ENCODE measurements around the gene TMSB15A.
"Not testable (repeated sequence)": the region's sequence is repeated elsewhere in the genome, so short reads cannot be mapped to it uniquely, and the experiment has no call there.

Gene TMSB15A

DNA sequence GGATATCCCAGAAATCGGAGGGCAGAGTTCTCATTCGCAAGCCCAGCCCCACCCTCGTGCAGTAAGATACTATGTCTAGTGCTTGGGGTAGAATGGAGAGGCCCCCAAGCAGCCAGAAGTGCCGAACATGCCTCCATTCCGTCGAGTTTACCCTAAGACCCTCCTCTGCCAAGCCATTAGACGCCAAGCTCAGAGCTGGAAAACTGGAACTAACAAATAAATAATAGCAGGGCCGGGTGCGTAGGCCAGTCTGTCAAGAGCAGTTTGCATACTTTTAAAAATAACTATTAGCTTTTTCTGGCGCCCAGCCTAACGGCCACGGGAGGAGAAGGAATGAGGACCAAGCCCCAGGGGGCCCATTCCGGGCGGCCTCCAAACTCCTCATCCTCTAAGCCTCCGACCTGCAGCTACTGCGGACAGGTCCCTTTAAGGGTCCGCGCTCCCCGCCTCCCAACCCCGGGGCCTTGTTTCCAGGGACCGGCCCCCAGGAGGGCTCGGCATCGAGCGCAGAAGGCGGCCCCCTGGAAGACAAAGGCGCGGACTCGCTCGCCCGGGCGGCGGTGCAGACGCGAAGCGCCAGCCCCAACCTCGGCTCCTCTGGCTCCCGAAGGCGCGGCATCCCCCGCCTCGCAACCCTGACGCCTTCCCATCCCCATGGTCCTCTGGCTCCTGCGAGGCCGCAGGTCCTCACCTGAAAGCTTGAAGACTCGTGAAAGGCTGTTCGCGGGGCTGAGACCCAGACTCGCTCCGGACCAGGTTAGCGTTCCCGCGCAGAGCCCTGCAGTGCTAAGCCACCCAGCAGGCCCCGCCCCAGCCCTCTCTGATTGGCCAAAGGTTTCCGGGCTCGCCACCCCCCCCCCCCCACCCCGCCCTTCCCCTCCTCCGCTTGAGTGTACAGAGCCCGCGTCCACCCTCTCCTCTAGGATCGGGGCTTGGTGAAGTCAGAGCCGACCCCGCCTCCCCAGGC lies at the start of gene TMSB15A:
TSS of gene TMSB15A (minus strand) at position 765 of the 967 bp plus-strand sequence.
- DNase-seq: peak; percentile 37 to 85 (median 67)
- intact Hi-C loops (cut with DNase I): no loop called here

DNA sequence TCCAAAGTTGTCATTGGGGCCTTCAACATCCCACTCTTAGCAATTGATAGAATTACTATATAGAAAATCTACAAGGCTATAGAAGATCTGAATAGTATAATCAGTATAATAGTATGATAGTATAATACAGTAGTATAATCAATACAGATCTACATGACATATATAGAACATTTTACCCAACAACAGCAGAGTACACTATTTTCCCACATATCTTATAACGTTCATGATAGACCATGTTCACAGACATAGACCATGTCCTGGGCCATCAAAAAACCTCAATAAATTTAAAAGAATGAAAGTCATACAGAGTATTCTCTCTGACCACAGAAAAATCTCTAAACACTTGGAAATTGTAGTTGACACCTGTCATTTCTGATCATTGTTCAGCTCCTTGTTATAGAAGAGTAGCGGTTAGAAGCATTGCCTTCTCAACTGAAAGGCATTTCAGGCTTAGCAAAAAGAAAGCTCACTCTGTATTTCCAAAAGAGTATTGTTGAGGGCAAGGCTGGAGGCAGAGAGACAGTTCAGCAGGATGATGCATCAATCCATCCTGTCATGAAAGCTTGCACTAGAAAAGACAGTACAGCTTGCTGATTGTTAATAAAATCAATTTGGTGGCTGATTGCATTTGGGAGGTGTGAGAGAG lies 44.0 kb upstream of the TMSB15A start:
- no peak for DNase-seq
- intact Hi-C loops (cut with DNase I): no loop called here

DNA sequence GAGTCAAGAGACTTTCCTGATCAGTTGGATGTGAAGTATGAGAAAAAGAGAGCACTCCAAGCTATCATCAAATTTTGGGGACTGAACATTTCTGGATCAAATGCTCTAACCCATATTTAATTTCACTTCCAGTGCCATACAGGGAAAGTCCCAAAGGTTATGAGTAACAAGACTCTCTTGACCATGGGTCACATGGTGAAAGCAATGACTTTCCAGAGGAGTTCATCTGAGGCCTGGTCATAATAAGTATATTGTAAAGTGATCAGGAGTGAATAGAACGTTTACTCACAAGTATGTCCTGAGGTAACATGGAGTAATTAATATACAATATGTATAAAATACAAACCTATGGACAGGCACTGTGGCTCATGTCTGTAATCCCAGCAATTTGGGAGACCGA lies 42.1 kb upstream of the TMSB15A start:
- intact Hi-C loops (cut with DNase I): no loop called here
- no peak for DNase-seq

DNA sequence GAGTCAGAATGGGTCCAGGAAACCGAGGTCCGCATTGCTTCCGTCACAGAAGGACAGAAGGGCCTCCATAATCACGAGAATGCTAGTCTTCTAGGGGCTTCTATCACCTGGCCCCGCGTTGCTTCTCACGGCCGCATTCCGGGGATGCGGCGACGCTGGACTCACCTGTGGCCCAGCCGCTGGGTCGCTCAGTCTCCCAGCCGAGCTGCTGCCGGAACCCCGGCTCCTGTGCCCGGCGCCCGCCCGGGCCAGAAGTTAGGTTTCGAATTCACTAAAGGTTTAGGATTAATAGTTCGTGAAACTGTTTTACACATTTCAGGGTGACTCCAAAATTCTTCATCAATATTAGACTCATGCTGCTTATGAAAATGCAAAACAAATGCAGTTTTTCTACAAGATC lies 31.7 kb upstream of the TMSB15A start:
- DNase-seq: no peak
- intact Hi-C loops (cut with DNase I): no loop called here

DNA sequence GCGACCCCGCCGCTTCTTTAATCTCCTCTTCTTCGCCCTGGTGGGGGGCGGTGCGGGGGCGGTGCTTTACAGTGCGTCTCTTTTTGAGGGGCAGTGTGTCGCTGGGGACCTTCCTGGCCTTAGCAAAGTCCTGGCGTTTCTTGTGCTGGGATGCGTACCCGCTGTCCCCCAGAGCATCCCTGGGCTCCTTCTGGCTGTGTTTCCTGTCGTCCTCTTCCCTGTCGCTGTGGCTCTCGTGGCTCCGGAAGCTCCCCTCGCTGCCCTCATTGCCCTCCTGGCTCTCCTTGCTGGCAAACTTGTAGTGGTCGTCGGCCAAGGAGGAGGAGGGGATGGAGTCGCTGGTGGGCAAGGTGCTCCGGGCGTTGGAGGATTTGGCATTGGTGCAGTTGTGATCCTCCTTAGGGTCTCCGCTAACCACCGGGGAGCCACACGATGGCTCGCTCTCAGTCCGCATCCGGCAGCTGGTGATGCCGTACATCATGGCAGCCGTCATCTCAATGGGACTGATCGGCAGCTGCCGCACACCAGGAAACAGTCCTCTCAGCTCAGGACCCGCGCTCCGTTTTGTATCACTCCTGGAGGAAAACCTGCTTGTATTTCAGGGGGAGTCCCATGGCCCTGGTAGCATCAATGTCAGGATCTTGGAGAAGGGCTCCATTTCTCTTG lies 30.4 kb upstream of the TMSB15A start:
- peak in 11 of 42 donors; percentile 1 to 41 (median 9) for DNase-seq
- intact Hi-C loops (cut with DNase I): no loop called here

DNA sequence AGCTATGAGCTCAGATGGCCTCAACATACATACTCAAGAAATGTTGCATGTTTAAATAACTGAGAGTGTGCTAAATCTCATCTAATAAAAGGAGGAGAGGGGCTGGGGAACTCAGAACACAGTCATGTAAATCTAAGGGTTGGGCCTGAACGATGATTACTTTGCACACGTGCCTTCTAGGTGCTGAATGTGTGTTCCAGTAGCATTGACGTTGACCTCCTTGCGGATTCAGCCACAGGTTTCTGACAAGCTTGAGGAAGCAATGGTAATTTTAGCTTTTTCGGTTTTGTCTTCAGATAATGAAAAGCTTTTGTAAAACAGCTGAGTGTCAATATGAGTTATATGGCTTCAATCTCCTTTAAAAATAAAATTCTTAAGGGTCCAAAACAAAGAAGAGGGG lies 29.6 kb upstream of the TMSB15A start:
- intact Hi-C loops (cut with DNase I); DNase-seq: not testable (repeated sequence)

DNA sequence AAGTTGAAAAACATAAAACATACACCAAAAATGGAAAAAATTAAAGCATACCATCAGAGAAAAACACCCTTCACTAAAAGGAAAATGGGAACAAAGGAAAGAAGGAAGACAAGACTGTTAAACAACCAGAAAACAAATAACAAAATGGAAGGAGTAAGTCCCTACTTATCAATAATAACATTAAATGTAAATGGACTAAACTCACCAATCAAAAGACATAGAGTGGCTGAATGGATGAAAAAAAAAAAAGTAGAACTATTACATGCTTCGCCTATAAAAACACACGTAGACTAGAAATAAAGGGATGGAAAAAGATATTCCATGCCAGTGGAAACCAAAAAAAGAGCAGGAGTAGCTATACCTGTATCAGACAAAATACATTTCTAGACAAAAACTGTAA lies 19.4 kb upstream of the TMSB15A start:
- intact Hi-C loops (cut with DNase I): no loop called here
- no peak for DNase-seq

DNA sequence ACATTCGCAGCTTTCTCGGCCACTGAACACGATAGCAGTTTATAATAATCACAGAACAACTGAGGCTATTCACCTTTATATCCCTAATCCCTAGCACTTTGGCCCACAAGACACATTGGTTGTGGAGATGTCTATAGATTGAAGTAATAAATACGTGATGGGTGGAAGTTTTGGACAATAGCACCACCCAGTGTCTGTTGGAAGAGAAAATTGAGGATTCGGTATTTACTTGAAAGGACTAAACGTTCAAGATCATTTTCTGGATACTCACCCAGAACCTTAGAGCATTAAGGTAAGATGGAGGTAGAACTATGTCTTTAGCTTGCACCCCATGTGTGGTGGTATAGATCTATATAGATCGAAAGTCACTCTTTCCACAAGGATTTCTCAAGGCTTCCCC lies 787 bp upstream of the TMSB15A start:
- DNase-seq: peak in 4 of 42 donors; percentile 1 to 43 (median 13)
- intact Hi-C loops (cut with DNase I): no loop called here

DNA sequence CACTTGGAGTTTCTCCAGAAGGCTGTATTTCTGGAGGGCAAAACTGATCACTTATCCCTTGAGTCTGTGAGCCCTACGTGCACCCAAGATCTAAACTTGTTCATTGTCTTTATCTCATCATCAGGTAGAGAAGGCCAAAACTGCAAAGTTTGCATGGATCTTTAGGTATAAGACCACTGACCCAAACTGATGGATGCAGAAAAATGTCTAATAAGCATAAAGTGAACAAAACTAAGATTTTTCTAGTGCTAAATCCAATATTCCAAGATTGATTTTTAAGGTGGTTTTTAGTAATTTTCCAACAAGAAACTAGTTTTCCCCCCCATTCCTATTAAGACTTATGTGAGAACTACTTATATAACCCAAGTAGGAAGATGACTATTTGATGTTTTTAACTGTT lies 2.0 kb downstream of the TMSB15A start:
- intact Hi-C loops (cut with DNase I): no loop called here
- DNase-seq: no peak

DNA sequence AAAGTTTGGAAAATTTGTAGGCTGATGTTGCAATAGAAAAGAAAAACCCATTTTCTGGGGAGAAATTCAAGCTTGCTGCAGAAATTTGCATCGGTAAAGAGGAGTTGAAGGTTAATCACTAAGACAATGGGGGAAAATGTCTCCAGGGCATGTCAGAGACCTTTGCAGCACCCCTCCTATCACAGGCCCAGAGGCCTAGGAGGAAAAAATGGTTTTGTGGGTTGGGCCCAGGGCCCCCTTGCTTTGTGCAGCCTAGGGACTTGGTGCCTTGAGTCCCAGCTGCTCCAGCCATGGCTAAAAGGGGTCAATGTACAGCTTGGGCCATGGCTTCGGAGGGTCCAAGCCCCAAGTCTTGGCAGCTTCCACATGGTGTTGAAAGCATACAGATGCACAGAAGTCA lies 17.8 kb downstream of the TMSB15A start:
- DNase-seq: no peak
- intact Hi-C loops (cut with DNase I): no loop called here

DNA sequence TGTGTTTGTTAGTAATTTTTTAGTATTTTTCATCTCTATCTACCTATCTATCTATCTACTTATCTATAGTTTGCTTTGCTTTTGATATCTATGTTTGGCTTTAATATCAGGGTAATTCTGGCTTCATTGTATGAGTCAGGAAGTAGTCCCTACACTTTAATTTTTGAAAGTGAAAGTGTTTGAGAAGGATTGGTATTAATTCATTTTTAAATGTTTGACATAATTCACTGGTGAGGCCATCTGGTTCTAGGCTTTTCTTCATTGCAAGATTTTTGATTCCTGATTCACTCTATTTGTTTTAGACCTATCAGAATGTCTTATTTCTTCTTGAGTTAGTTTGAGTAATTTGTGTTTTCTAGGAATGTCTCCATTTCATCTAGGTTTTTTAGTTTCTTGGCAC lies 24.8 kb downstream of the TMSB15A start:
- intact Hi-C loops (cut with DNase I): no loop called here
- DNase-seq: no peak

DNA sequence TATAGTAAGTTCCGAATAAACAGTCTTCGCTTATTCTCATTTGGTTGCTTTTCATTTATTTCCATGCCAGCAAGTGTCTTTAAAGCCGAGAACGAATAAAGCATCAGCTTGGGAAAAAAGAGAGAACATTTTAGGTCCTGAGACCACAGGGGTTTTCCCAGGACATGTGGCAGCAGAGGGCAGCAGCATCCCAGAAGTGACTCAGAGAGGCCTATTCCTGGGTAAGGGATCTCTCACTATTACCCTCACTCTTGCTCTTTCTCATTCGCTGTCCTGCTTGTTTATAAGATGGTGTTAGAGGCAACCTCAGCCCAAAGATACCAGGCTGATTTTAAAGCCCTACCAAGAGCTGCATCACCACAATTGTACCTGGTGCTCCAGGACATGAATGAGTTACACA lies 37.8 kb downstream of the TMSB15A start:
- not testable (repeated sequence) for DNase-seq

DNA sequence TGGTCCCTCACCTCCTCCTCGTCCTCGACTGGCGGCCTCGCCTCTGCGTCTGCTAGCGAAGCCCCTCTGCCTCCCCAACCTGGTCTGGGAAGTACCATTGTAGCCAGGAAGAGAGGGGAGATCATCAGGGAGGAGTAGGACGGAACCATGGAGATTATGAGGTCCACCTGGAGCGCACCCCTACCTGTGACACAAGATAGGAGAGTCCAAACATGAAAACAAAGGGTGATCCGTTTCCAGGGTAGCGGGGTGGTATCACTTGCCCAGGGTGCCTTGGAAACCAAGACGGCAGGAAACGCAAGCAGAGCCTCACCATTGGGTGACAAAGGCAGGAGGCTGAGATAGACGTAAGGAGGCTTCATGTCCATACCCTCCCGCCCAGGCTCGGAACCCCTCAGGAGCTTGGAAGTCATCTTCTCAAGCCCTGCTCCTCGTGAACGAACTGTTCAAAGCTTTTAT lies 44.7 kb downstream of the TMSB15A start, which contains the start of gene TCP11X2:
TSS of gene TCP11X2 (minus strand) at position 51 of the 459 bp plus-strand sequence.
- DNase-seq; intact Hi-C loops (cut with DNase I): not testable (repeated sequence)

More for the DNA sequence above, 37.8 kb downstream of the TMSB15A start:
- intact Hi-C loops (cut with DNase I): not testable (repeated sequence)

DNA sequence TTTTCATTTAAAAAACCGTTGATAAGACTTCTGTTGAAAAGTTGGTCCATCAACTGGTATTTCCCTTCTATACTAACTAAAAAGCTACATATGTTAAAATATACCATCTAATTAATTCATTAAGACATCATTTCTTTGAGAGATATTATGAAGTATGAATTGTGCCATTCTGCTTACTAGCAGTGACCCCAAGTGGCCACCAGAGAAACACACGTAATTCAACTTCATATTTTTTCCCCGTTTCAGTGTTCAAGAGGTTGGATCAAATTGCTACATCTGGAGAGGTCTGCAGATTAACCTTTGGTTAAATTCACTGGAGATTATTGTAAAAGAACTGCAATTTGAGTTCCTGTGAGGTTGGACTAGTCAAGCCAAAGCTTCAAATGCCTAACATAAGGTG lies 46.3 kb downstream of the TMSB15A start:
- intact Hi-C loops (cut with DNase I); DNase-seq: not testable (repeated sequence)
